CD14-positive monocyte (primary cell): ENCODE measurements around the gene MYO5B. TPM values are rescaled to one million over a fixed set of nuclear protein-coding genes. Genes with fewer than 3 reads are reported as not detected.
A peak's percentile ranks its signal among the peaks of the same experiment; 100 is the strongest.

ENCODE experiments used
- DNase-seq, 3 donors: peaks; one replicate each; pipeline ENCODE4 v3.0.0-alpha.2; 2011 to 2022
- H2AFZ ChIP-seq: 2 replicates; pipeline ENCODE4 v1.6.0; 2012; ENCODE audit warnings: mild to moderate bottlenecking, low read depth, low read length, inconsistent platforms; ENCODE audit not compliant: insufficient read depth, poor library complexity, severe bottlenecking
- H3K27ac ChIP-seq, 2 donors: 1 replicate in 1 of 2; 2 replicates in 1 of 2; pipeline ENCODE4 v1.5.1; 2012 to 2013; ENCODE audit warnings: low read length in 2 of 2, control low read depth in 1 of 2, inconsistent platforms in 1 of 2, low read depth in 1 of 2, mild to moderate bottlenecking in 1 of 2
- H3K27me3 ChIP-seq, 2 donors: one replicate each; pipeline versions ENCODE4 v1.6.0 to v1.6.1; 2011 to 2013; ENCODE audit warnings: low read length in 2 of 2; ENCODE audit not compliant: control insufficient read depth in 2 of 2, insufficient read depth in 2 of 2
- H3K36me3 ChIP-seq, 2 donors: replicated peaks in 1 of 2; 1 replicate in 1 of 2; 2 replicates in 1 of 2; pipeline versions ENCODE4 v1.5.1 to v1.6.1; 2012 to 2013; ENCODE audit warnings: low read length in 2 of 2, control low read depth in 1 of 2, inconsistent platforms in 1 of 2, mild to moderate bottlenecking in 1 of 2; ENCODE audit not compliant: insufficient read depth in 2 of 2, control insufficient read depth in 1 of 2
- H3K4me1 ChIP-seq, 2 donors: 1 replicate in 1 of 2; 2 replicates in 1 of 2; pipeline versions ENCODE4 v1.5.1 to v1.6.1; 2012 to 2013; ENCODE audit warnings: low read length in 2 of 2, control low read depth in 1 of 2, inconsistent platforms in 1 of 2, mild to moderate bottlenecking in 1 of 2, moderate library complexity in 1 of 2; ENCODE audit not compliant: insufficient read depth in 2 of 2, control insufficient read depth in 1 of 2
- H3K4me2 ChIP-seq: replicated peaks from 2 replicates; pipeline ENCODE3; 2012; ENCODE audit warnings: low read length, moderate library complexity, mild to moderate bottlenecking; ENCODE audit not compliant: poor library complexity, severe bottlenecking; ENCODE audit errors: extremely low read depth
- H3K4me3 ChIP-seq, 3 experiments: fragments of 200-600 bp in 1 of 3; sonication (generic) in 1 of 3; replicated peaks in 1 of 3; 1 replicate in 2 of 3; 2 replicates in 1 of 3; pipeline ENCODE4 v1.5.1; 2011 to 2013; ENCODE audit warnings: low read length in 3 of 3, mild to moderate bottlenecking in 3 of 3, control low read depth in 2 of 3, low read depth in 2 of 3, inconsistent platforms in 1 of 3, moderate library complexity in 1 of 3
- H3K79me2 ChIP-seq: 2 replicates; pipeline ENCODE4 v1.6.0; 2012; ENCODE audit warnings: mild to moderate bottlenecking, control low read depth, inconsistent platforms, low read length, moderate library complexity; ENCODE audit not compliant: insufficient read depth
- H3K9ac ChIP-seq: 2 replicates; pipeline ENCODE4 v1.6.0; 2017; ENCODE audit warnings: low read length, mild to moderate bottlenecking; ENCODE audit not compliant: insufficient read depth, poor library complexity, severe bottlenecking
- H3K9me3 ChIP-seq, 2 donors: replicated peaks in 1 of 2; 1 replicate in 1 of 2; 2 replicates in 1 of 2; pipeline versions ENCODE4 v1.5.1 to v1.6.1; 2012 to 2013; ENCODE audit warnings: low read length in 2 of 2, control low read depth in 1 of 2; ENCODE audit not compliant: control insufficient read depth in 1 of 2, insufficient read depth in 1 of 2
- H4K20me1 ChIP-seq: 2 replicates; pipeline ENCODE4 v1.6.0; 2012; ENCODE audit warnings: mild to moderate bottlenecking, low read length, control low read depth, moderate library complexity; ENCODE audit not compliant: insufficient read depth
- H3K27ac Mint-ChIP-seq, 7 donors: one replicate each; pipeline ENCODE4 v1.8.0; 2020; ENCODE audit warnings: mild to moderate bottlenecking in 7 of 7, mixed read lengths in 7 of 7, moderate library complexity in 6 of 7, inconsistent platforms in 2 of 7
- H3K27me3 Mint-ChIP-seq, 3 donors: one replicate each; pipeline ENCODE4 v1.8.0; 2021 to 2022; ENCODE audit warnings: low read depth in 3 of 3, mild to moderate bottlenecking in 3 of 3, mixed read lengths in 3 of 3, moderate library complexity in 3 of 3, inconsistent platforms in 1 of 3
- H3K36me3 Mint-ChIP-seq, 2 donors: one replicate each; pipeline ENCODE4 v1.8.0; 2020; ENCODE audit warnings: mixed read lengths in 2 of 2, inconsistent platforms in 1 of 2, mild to moderate bottlenecking in 1 of 2
- H3K4me1 Mint-ChIP-seq: one replicate; pipeline ENCODE4 v1.8.0; 2020; ENCODE audit warnings: mild to moderate bottlenecking, mixed read lengths
- H3K4me3 Mint-ChIP-seq, 2 donors: one replicate each; pipeline ENCODE4 v1.8.0; 2020; ENCODE audit warnings: mild to moderate bottlenecking in 2 of 2, mixed read lengths in 2 of 2, moderate library complexity in 1 of 2
- H3K9me3 Mint-ChIP-seq, 7 donors: one replicate each; pipeline ENCODE4 v1.8.0; 2020 to 2022; ENCODE audit warnings: mixed read lengths in 7 of 7, mild to moderate bottlenecking in 6 of 7, moderate library complexity in 6 of 7, inconsistent platforms in 2 of 7
- CTCF ChIP-seq: fragments of 200-600 bp; IDR thresholded peaks from one replicate; pipeline ENCODE4 v1.8.0; 2022; ENCODE audit warnings: antibody characterized with exemption, mild to moderate bottlenecking
- WGBS: methylation state at CpG from one replicate; pipeline ENCODE4 v1.1.5; 2013; ENCODE audit warnings: missing lambda C conversion rate; ENCODE audit not compliant: insufficient coverage; 5-methylcytosine and 5-hydroxymethylcytosine counted together
- intact Hi-C, 2 donors: fragments of 100-400 bp; cut with micrococcal nuclease; formaldehyde crosslinking; loops; one replicate each; pipeline versions ENCODE4 v1.15.0 to v1.15.1; 2023
- polyA plus RNA-seq, 3 donors: library from polyadenylated mRNA; depleted of rRNA in 1 of 3; unstranded in 2 of 3; stranded (reverse) in 1 of 3; fragments of 300-500 nt in 2 of 3; fragments of >200 nt in 1 of 3; fragmentation: Illumina TruSeq in 2 of 3; gene quantifications; 1 replicate in 2 of 3; 2 replicates in 1 of 3; pipeline ENCODE4 v1.2.3, GENCODE V29; 2012 to 2021

MYO5B gene
- polyA plus RNA-seq, 3 donors = 0.04 TPM; not detected in 2

GRCh38 chr18:50199346-50199855, 4.5 kb upstream of the MYO5B start:
- H3K4me3 Mint-ChIP-seq = peak overlapping the region in 1 of 2 donors; percentile 44

GRCh38 chr18:50196261-50196660, 1.3 kb upstream of the MYO5B start:
- Histone ChIP-seq H3K27ac (no peak overlapping the region), H3K4me2 (no peak overlapping the region)
- intact Hi-C loops = no loop called here

More at GRCh38 chr18:50199346-50199855, 4.5 kb upstream of the MYO5B start:
- Histone ChIP-seq H3K4me1 (peaks cover under 1 to 8% of the 10 kb centered on the region in 2 donors), H3K9me3 (peaks cover 0 to 5% of the 10 kb centered on the region in 2 donors), H3K4me3 (no peak overlapping the region), H3K27ac (no peak overlapping the region), H3K36me3 (no peaks in the 10 kb centered on the region), H3K9ac (no peak overlapping the region), H3K27me3 (peaks cover 30 to 47% of the 10 kb centered on the region in 2 donors), H3K79me2 (no peaks in the 10 kb centered on the region), H4K20me1 (no peaks in the 10 kb centered on the region), H3K4me2 (no peak overlapping the region), H2AFZ (no peak overlapping the region)
- DNase-seq = no peak
- TF ChIP-seq CTCF = no peak
- WGBS = no CpG with 5 or more reads among the region's 5 CpGs
- H3K27ac Mint-ChIP-seq = no peak overlapping the region
- H3K4me1 Mint-ChIP-seq = peaks cover 11% of the 10 kb centered on the region
- no peaks in the 10 kb centered on the region for H3K36me3 Mint-ChIP-seq
- H3K9me3 Mint-ChIP-seq = peaks cover 0 to 11% (median 4%) of the 10 kb centered on the region in 7 donors
- intact Hi-C loops = no loop called here
- H3K27me3 Mint-ChIP-seq = peaks cover 43 to 65% (median 58%) of the 10 kb centered on the region in 3 donors

More at GRCh38 chr18:50196261-50196660, 1.3 kb upstream of the MYO5B start:
- Mint-ChIP-seq H3K27ac (no peak overlapping the region), H3K36me3 (peaks cover 0 to 3% of the 10 kb centered on the region in 2 donors), H3K9me3 (peaks cover 0 to 12% (median 8%) of the 10 kb centered on the region in 7 donors), H3K27me3 (peaks cover 62 to 73% (median 66%) of the 10 kb centered on the region in 3 donors), H3K4me1 (peaks cover 9% of the 10 kb centered on the region), H3K4me3 (peak overlapping the region in 1 of 2 donors; percentile 56)
- Histone ChIP-seq H3K9ac (no peak overlapping the region), H3K36me3 (no peaks in the 10 kb centered on the region), H4K20me1 (no peaks in the 10 kb centered on the region), H3K4me1 (peaks cover 2 to 11% of the 10 kb centered on the region in 2 donors), H3K27me3 (peaks cover 50 to 62% of the 10 kb centered on the region in 2 donors), H3K9me3 (peaks cover 0 to 13% of the 10 kb centered on the region in 2 donors), H3K4me3 (no peak overlapping the region), H3K79me2 (no peaks in the 10 kb centered on the region), H2AFZ (no peak overlapping the region)
- DNase-seq = no peak
- 93% methylated on average over 2 of the region's 3 CpGs for WGBS
- no peak for TF ChIP-seq CTCF
